GM19238 (cell line): ENCODE measurements around the gene RABGAP1L.

Source experiments
- DNase-seq: peaks from one replicate; pipeline ENCODE4 v3.0.0; 2011; ENCODE audit warnings: low spot score; ENCODE audit not compliant: insufficient read length

Gene RABGAP1L

GRCh38 chr1:174744886-174745285 lies 585.6 kb downstream of the RABGAP1L start:
- DNase-seq: no peak

GRCh38 chr1:174746024-174746808 lies 586.9 kb downstream of the RABGAP1L start:
- DNase-seq: no peak

- no peak for DNase-seq
These were observed 588.3 kb downstream of the RABGAP1L start for GRCh38 chr1:174747613-174748012.

- DNase-seq: no peak
These were observed 589.3 kb downstream of the RABGAP1L start for GRCh38 chr1:174748586-174748985.

- no peak for DNase-seq
These were observed 593.8 kb downstream of the RABGAP1L start for GRCh38 chr1:174753131-174753530.

- DNase-seq: no peak
These were observed 602.0 kb downstream of the RABGAP1L start for GRCh38 chr1:174761335-174761734.

GRCh38 chr1:174761901-174762585 lies 602.7 kb downstream of the RABGAP1L start:
- no peak for DNase-seq

GRCh38 chr1:174764191-174764590 lies 604.9 kb downstream of the RABGAP1L start:
- DNase-seq: no peak

GRCh38 chr1:174766727-174767126 lies 607.4 kb downstream of the RABGAP1L start:
- DNase-seq: no peak

GRCh38 chr1:174768516-174768915 lies 609.2 kb downstream of the RABGAP1L start:
- no peak for DNase-seq

- DNase-seq: no peak
These were observed 609.6 kb downstream of the RABGAP1L start for GRCh38 chr1:174768949-174769348.

GRCh38 chr1:174769961-174770549 lies 610.7 kb downstream of the RABGAP1L start:
- no peak for DNase-seq

GRCh38 chr1:174775621-174776020 lies 616.3 kb downstream of the RABGAP1L start:
- no peak for DNase-seq

GRCh38 chr1:174777262-174777661 lies 617.9 kb downstream of the RABGAP1L start:
- no peak for DNase-seq

- no peak for DNase-seq
These were observed 626.2 kb downstream of the RABGAP1L start for GRCh38 chr1:174785510-174785909.

- no peak for DNase-seq
These were observed 627.0 kb downstream of the RABGAP1L start for GRCh38 chr1:174786358-174786757.

- peak; percentile 27 for DNase-seq
These were observed 627.4 kb downstream of the RABGAP1L start for GRCh38 chr1:174786760-174787159.

- no peak for DNase-seq
These were observed 629.7 kb downstream of the RABGAP1L start for GRCh38 chr1:174788981-174789380.

- DNase-seq: peak; percentile 34
These were observed 630.1 kb downstream of the RABGAP1L start for GRCh38 chr1:174789399-174789798.

- no peak for DNase-seq
These were observed 632.5 kb downstream of the RABGAP1L start for GRCh38 chr1:174791863-174792262.

- DNase-seq: no peak
These were observed 635.5 kb downstream of the RABGAP1L start for GRCh38 chr1:174794861-174795260.

GRCh38 chr1:174795806-174796205 lies 636.5 kb downstream of the RABGAP1L start:
- no peak for DNase-seq
